ENCODE results near the gene PNMA5.
"Not testable (repeated sequence)": the region's sequence is repeated elsewhere in the genome, so short reads cannot be mapped to it uniquely, and the experiment has no call there.

Gene PNMA5

GRCh38 chrX:152991123-152991522, 2.8 kb downstream of the PNMA5 start:
- Mint-ChIP-seq H3K4me1 (no peaks in the 10 kb centered on the region), H3K9me3 (peaks cover 53% of the 10 kb centered on the region), H3K36me3 (ENCODE audit: low read depth) (no peaks in the 10 kb centered on the region), H3K4me3 (no peak overlapping the region), H3K27ac (no peak overlapping the region), H3K27me3 (ENCODE audit: low read depth, poor library complexity) (peaks cover 7% of the 10 kb centered on the region)
- TF ChIP-seq, protein P1, sequence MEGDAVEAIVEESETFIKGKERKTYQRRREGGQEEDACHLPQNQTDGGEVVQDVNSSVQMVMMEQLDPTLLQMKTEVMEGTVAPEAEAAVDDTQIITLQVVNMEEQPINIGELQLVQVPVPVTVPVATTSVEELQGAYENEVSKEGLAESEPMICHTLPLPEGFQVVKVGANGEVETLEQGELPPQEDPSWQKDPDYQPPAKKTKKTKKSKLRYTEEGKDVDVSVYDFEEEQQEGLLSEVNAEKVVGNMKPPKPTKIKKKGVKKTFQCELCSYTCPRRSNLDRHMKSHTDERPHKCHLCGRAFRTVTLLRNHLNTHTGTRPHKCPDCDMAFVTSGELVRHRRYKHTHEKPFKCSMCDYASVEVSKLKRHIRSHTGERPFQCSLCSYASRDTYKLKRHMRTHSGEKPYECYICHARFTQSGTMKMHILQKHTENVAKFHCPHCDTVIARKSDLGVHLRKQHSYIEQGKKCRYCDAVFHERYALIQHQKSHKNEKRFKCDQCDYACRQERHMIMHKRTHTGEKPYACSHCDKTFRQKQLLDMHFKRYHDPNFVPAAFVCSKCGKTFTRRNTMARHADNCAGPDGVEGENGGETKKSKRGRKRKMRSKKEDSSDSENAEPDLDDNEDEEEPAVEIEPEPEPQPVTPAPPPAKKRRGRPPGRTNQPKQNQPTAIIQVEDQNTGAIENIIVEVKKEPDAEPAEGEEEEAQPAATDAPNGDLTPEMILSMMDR (IDR thresholded peaks at IDR 0.05) = no peak
- DNase-seq = no peak

- TF ChIP-seq, protein P1 (IDR thresholded peaks at IDR 0.05) = no peak
- Mint-ChIP-seq H3K36me3 (ENCODE audit: low read depth) (no peaks in the 10 kb centered on the region), H3K4me1 (no peaks in the 10 kb centered on the region), H3K27me3 (ENCODE audit: low read depth, poor library complexity) (peaks cover 4% of the 10 kb centered on the region), H3K9me3 (peaks cover 42% of the 10 kb centered on the region), H3K4me3 (no peak overlapping the region), H3K27ac (no peak overlapping the region)
- no peak for DNase-seq
Observed at GRCh38 chrX:152989292-152989658, 4.6 kb downstream of the PNMA5 start.

DNA sequence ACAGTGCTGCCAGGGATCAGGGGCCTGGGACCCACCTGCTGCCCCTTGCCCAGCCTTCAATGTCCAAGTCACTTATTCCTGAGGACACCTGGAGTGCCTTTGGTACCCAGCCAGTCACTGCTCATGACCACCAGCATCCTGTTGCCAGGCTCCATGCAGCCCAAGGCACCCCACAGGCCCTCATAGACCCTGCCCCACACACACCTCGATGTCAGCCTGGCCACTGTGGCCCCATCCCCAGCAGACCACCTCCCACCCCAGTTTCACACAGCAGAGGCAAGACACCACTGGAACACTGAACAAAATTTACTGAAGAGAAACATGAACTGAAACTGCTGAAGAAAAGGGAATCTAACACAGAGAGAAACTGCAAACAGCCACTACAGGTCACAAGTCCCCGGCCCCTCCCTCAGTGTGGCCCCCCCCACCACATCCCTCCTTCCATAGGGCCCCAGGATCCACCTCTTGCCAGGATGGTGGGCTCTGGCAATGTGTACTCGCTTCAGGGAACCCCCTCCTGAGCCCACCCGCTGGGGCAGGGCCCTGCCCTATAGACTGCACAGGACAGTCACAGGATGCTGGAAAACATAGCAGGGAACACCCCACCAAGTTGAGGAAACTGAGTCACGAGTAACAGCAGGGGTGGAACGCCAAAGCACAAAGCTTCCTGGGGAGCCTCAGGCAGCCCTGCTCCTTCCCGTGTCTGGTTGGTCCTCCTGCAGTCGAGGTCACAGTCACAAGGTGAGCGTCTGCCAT, 5.2 kb downstream of the PNMA5 start:
- no peak overlapping the region for H3K4me3 Mint-ChIP-seq
- H3K27me3 Mint-ChIP-seq (ENCODE audit: low read depth, poor library complexity) = peaks cover 4% of the 10 kb centered on the region
- H3K4me1 Mint-ChIP-seq = no peaks in the 10 kb centered on the region
- TF ChIP-seq, protein P1 (IDR thresholded peaks at IDR 0.05) = no peak
- no peak overlapping the region for H3K27ac Mint-ChIP-seq
- peaks cover 40% of the 10 kb centered on the region for H3K9me3 Mint-ChIP-seq
- H3K36me3 Mint-ChIP-seq (ENCODE audit: low read depth) = no peaks in the 10 kb centered on the region
- no peak for DNase-seq

DNA sequence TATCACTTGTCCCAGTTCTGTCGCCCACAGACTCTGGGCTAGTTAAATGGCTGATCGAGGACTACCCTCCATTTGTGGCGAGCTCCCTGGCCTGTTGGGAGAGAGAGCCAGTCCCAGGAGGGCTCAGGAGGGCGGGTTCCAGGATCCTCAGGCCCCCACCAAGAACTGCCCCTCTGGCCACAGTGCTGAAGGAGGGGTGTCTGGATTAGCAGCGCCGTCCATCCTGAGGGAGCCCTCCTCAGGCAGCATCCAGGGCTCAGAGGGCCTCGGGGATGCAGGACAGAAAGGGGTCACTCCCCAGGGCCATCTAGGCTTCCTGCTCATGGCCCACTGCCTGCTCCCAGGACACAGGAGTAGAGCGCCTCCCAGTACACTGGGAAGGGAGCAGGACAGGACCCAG, 6.1 kb downstream of the PNMA5 start:
- Mint-ChIP-seq H3K4me1 (no peaks in the 10 kb centered on the region), H3K27ac (no peak overlapping the region), H3K36me3 (ENCODE audit: low read depth) (no peaks in the 10 kb centered on the region), H3K9me3 (peaks cover 34% of the 10 kb centered on the region), H3K27me3 (ENCODE audit: low read depth, poor library complexity) (peaks cover 4% of the 10 kb centered on the region), H3K4me3 (no peak overlapping the region)
- TF ChIP-seq, protein P1 (IDR thresholded peaks at IDR 0.05) = no peak
- no peak for DNase-seq

DNA sequence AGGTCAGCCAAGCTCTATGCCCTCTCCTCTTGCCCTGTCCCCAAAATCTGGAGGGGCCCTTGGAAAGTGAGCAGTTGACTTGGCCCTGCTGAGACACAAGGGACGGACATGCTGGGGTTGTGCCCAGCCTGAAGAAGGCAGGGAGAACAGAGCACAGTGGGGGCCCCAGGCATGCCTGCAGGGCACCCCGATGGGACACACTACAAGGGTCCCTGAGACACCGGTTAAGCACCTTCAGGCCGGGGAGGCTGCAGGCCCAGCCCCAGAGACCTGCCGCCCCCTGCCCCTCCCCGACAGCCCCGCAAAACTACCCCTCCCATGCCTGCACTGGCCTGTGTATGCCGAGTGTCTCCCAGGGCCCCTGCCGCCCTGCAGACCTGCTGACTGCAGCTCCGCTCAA, 6.8 kb downstream of the PNMA5 start:
- not testable (repeated sequence) for H3K4me3 Mint-ChIP-seq; H3K27me3 Mint-ChIP-seq (ENCODE audit: low read depth, poor library complexity); H3K27ac Mint-ChIP-seq; H3K4me1 Mint-ChIP-seq; DNase-seq; H3K36me3 Mint-ChIP-seq (ENCODE audit: low read depth)
- H3K9me3 Mint-ChIP-seq = peaks cover 29% of the 10 kb centered on the region

- not testable (repeated sequence) for H3K4me3 Mint-ChIP-seq; H3K4me1 Mint-ChIP-seq; H3K27me3 Mint-ChIP-seq (ENCODE audit: low read depth, poor library complexity); H3K27ac Mint-ChIP-seq; H3K36me3 Mint-ChIP-seq (ENCODE audit: low read depth); DNase-seq
- peaks cover 17% of the 10 kb centered on the region for H3K9me3 Mint-ChIP-seq
Observed at GRCh38 chrX:152985383-152985782, 8.5 kb downstream of the PNMA5 start.

GRCh38 chrX:152968193-152968592, 25.7 kb downstream of the PNMA5 start:
- Mint-ChIP-seq H3K27me3 (ENCODE audit: low read depth, poor library complexity) (peaks cover 6% of the 10 kb centered on the region), H3K27ac (no peak overlapping the region), H3K4me3 (no peak overlapping the region), H3K9me3 (peaks cover 58% of the 10 kb centered on the region), H3K4me1 (no peaks in the 10 kb centered on the region), H3K36me3 (ENCODE audit: low read depth) (peaks cover 22% of the 10 kb centered on the region)
- DNase-seq = no peak
- TF ChIP-seq, protein P1 (IDR thresholded peaks at IDR 0.05) = no peak
